NCI-H187 (cell line): Measurements from ENCODE around the gene CRYBG1.

Experiments
- DNase-seq, 2 experiments: peaks; one replicate each; lab custom pipeline; 2025; lab: John Stamatoyannopoulos, UW

CRYBG1 gene, protein sequence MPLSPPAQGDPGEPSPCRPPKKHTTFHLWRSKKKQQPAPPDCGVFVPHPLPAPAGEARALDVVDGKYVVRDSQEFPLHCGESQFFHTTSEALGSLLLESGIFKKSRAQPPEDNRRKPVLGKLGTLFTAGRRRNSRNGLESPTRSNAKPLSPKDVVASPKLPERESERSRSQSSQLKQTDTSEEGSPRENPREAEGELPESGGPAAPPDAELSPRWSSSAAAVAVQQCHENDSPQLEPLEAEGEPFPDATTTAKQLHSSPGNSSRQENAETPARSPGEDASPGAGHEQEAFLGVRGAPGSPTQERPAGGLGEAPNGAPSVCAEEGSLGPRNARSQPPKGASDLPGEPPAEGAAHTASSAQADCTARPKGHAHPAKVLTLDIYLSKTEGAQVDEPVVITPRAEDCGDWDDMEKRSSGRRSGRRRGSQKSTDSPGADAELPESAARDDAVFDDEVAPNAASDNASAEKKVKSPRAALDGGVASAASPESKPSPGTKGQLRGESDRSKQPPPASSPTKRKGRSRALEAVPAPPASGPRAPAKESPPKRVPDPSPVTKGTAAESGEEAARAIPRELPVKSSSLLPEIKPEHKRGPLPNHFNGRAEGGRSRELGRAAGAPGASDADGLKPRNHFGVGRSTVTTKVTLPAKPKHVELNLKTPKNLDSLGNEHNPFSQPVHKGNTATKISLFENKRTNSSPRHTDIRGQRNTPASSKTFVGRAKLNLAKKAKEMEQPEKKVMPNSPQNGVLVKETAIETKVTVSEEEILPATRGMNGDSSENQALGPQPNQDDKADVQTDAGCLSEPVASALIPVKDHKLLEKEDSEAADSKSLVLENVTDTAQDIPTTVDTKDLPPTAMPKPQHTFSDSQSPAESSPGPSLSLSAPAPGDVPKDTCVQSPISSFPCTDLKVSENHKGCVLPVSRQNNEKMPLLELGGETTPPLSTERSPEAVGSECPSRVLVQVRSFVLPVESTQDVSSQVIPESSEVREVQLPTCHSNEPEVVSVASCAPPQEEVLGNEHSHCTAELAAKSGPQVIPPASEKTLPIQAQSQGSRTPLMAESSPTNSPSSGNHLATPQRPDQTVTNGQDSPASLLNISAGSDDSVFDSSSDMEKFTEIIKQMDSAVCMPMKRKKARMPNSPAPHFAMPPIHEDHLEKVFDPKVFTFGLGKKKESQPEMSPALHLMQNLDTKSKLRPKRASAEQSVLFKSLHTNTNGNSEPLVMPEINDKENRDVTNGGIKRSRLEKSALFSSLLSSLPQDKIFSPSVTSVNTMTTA (N-terminal part only)

DNA sequence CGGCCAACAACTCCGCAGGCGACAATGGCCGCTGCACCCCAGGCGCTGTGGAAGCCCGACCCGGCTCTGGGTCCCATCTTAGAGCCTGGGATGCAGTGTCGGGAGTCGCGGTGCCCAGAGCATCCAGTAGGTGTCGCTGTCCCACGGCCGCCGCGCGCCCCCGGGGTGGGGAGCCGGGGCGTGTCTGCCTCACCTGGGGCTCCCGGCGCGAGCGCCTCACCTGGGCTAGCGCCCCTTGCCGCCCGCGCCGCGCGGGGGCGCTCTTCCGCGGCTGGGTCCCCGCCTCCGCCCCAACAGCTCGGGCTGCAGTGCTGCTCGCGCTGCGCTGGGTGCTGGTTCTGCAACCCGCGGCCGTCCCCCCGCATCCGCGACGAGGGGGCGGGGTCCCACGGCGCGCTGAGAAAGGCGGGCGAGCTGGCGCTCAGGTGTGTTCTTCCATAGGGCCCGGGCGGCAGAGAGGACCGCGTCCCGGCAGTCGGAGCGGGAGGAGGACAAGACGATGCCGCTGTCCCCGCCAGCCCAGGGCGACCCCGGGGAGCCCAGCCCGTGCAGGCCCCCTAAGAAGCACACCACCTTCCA is at the start of gene CRYBG1:
Gene CRYBG1 (plus strand): TSS at position 308 of the 579 bp plus-strand sequence. CDS start 192 bp downstream, at position 500.
- peak; percentile 61 to 65 for DNase-seq

DNA sequence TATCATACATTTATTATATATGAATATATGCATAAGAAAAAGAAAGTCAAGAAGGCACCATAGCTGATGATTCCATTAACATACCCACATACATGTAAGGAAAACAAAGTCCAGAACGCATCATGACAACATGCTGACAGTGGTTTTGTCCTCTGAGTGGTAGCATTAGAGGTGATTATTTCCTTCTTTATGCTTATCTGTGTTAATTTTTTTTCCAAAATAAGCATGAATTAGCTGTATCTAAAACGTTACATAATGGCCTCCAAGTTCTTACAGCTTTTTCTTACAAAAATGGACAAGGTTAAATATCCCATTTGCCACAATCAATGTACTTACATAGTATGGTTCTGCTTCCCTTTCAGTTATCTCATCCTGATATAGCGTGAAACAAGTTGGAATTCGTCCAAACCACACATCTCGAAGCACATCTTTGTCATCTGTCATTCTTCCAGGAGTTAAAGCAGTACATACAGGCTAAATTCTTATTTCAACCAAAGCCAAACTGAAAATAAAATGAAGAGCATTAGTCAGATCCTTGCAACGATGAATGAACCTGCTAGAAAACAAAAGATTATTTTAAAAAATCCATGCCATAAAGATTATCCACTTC is 44.6 kb upstream of the CRYBG1 start:
- peak in 1 of 2 experiments; percentile 16 for DNase-seq

DNA sequence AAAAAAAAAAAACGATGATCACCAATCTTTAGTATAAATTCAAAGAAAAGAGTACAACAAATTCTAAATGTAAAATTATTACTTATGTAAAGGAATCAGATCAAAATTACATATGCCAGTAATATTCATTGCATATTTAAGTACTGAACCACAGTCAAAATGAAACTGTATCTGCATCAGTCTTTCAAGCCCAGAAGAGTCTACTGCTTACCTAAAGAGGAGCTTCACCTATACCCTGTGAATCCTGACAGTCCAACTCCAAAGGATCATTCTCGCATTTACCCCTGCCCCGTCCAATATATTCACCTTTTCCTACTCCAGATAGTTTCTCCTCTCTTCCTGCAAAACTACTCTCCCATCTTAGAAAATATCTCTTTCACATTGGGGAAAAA is 44.1 kb upstream of the CRYBG1 start:
- DNase-seq: no peak

DNA sequence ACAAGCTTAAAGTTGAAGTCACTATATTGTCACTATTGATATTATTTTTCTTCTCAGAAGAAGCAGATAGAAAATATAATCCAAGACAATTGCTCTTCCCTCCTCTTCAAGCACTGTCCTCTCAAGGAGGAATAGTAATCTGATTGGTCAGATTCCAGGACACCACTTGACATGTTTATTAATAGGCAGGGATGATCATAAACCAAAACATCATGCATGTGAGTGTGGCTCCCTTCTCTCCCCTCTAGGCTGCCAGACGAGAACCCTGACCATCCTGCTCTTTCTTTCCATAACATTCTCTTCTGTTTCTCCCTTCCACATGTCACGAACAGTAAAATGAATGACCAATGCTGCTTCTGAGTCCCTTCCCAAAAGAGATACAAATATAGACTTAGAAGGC is 42.5 kb upstream of the CRYBG1 start:
- no peak for DNase-seq

DNA sequence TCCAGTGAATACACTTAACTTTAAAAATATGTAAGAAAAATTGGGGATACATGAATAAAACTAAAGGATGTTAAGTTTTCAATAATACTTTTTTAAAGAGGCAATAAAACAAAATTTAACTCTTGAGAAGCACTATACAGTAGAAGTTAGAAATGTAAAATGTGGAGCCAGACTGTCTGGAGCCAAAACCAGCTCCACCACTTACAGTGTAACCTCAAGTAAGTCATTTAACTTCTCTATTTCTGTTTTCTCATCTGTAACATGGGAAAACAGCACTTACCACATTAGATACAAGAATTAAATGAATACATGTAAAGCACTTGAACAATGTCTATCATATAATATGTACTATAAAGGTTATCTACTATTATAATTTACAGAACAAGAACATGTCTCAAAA is 41.7 kb upstream of the CRYBG1 start:
- no peak for DNase-seq

DNA sequence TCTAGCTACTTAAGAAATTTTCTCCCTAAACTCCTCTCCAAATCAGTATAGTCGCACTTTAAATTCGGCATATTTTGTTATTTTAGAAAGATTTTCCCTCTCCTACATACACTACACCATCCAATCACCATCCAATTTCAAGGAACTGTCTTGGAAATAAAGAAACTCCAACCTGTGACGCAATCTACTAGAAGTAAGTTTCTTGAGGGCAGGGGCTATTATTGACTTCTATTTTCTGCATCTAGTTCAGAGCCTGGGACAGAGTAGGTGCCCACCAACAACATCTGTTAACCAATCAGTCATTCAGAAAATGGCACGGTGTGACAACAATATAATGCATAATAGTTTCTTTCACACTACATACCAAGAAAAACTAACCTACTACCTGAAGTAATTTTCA is 38.6 kb upstream of the CRYBG1 start:
- DNase-seq: no peak

DNA sequence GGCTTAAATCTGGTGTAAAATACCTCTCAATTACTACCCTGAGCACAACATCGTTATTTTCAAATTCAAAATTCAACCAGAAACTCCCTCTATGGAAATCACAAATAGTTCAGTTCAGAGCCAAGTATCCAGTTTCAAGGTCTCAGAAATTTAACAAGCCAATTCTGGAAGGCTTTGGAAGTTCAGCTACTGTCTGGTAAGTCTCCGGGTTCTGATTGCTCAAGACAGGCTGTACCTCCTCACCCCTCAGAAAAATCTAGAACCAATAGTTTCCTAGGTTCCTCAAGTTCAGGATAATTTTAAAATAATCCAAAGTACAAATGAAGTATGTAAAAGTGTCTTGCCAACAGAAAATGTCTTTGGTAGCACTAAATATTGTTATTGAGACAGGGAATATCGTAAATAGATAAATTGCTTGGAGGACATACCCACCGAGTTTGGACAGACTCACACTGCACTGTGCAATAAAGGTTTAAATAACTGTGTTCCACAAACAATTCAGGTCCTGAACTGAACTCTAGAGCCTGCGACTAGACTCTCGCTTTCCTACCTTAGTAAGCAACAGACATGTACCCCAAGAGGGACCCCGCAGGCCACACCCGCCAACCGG is 35.7 kb upstream of the CRYBG1 start:
- no peak for DNase-seq

DNA sequence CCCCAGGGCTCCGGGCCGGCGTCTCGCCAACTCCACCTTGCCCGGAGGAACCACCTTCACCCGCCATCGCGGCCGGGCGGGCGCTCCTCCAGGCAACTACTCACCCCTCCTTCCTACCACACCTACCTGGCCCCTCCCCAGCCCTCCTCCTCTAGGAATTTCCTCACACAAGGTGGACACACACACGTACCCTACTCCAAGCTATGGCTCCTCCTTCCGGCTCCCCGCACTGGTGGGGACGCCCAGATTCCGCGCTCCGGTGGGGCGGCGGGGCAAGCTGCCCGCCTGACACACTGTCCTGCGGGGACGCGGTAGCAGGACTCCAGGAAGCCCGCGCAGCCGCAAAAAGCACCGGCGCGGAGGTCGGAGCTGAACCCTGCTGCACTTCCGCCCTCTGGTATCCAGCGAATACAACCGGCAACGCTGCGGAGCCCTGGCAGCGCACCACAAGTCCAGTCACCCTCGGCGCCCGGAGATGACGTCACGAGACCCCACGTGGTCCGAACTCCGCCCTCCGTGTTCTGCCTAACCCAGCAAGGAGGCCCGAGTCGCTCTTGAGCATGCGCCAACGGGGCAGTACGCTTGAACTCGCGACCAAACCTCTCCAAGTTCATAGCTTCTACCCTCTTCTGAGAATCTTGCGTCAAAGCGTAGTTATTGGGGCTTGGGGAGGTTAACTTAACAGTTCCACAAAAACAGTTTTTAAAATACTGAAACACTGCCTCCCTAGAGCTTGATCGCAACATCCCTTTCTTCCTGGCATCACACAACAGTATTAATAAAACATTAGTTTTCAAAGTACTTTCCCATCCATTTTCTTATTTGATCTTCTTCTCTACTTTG is 35.0 kb upstream of the CRYBG1 start, which contains the start of gene ATG5:
Gene ATG5 (minus strand): TSS at position 425 of the 843 bp plus-strand sequence. CDS start 9,552 bp downstream, outside the sequence.
- peak; percentile 94 to 95 for DNase-seq

DNA sequence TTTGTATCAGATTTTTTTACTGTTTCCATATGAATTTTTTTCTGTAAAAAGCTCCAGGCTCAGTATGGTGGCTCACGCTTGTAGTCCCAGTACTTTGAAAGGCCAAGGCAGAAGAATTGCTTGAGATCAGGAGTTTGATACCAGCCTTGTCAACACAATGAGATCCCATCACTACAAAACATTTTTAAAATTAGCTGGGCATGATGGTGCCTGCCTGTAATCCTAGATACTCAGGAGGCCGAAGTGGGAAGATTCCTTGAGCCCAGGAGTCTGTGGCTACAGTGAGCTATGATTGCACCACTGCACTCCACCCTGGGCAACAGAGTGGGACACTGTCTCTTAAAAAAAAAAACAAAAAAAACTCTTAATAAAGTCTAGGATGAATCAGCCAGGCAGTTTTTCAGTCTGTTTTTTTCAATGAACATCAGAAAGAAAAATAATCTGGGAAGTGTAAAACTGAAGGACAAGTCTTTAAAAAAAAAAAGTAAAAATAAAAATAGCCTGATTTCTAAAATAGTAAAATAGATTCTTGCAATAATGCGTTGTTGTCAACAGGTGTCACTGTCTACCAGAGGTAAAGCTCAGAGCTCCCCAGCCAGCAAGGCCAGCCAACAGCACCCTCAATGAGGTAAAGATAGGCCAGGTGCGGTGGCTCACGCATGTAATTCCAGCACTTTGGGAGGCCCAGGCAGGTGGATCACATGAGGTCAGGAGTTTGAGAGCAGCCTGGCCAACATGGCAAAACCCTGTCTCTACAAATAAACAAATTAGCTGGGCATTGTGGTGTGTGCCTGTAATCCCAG is 25.7 kb upstream of the CRYBG1 start:
- peak in 1 of 2 experiments; percentile 5 for DNase-seq

DNA sequence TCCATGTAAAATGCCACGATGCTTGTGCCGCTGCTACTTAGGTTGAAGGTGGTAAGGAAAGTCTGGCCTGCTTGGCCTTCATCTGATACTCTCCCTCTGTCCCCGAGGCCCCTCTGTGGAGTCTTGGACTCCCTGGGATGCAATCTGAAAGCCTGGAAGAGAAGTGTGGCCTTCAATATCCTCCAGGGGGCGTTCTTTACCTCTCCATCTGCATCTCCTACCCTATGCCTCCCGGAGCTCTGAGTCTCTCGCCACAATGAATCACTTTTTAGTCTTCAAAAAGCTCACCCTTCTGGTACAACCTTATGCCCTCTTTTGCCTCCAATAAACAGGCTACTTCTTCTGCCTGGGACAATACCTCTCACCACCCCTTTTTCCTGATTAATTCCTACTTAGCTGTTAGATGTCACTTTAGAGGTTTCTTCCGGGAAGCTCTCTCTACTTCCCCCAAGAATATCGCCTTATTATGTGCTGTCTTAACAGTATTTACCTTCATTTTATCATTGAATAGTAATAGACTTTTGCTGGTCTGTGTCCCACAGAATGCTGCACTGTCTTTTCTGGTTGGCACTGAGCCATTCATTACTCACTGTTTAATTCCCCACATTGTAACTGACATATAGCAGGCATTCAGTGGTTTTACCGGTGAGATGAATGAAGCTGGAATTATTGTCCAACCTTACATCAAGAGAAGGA is 21.0 kb upstream of the CRYBG1 start:
- DNase-seq: peak; percentile 2 to 5

DNA sequence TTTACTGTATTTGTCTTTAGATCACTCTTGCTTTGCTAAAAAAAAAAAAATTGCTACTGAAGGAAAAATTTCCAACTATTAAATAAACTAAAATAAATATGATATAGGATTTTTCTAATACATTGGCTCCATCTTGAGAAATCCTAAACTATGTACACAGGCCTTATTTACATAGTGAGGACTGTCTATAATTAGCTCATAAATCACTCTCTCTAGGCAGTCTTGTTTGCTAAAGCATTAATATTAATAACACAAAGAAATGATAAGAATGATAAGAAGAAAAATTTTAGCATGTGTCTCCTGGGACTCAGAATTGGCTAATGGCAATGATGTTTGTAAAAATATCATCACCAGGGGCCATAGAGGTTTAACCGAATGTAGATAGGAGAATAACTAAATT is 13.3 kb upstream of the CRYBG1 start:
- no peak for DNase-seq

DNA sequence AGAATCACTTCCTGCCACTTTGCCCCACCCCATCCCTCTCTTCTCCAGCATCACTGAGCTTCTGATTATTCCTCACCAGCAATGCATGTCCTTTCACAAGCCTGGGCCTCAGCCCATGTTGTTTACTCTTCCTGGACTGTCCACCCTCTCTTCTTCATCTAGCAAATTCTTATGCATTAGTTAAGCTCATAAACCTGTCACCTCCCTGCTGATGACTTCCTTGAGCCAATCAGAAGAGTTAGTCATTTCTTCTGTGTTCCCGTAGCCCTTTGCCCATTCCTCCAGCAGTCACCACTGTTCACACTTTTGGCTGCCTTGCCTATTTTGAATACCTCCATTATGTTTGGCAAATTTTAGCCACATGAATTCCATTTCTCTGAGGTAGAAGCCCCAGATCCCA is 4.1 kb upstream of the CRYBG1 start:
- DNase-seq: no peak

DNA sequence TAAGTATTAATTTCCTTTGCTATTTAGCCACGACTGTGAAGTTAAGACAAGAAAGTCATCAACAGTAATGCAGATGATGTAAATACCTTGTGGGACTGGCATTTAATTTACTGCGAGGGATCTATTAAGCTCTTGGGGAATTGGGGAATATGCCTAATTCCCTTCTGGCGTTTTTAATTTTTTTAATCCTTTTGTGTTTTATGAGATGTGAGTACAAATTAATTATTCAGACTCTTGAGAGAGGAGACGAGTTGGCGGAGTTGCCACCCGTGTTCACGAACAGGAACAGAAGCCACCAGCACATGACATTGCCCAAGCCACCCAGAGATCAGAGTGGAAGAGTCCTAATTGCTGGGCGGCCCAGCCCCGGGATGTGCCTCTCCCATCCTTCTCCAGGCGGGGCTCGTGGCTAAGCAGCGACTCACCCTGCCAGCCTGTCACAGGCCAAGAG is 533 bp upstream of the CRYBG1 start:
- no peak for DNase-seq

DNA sequence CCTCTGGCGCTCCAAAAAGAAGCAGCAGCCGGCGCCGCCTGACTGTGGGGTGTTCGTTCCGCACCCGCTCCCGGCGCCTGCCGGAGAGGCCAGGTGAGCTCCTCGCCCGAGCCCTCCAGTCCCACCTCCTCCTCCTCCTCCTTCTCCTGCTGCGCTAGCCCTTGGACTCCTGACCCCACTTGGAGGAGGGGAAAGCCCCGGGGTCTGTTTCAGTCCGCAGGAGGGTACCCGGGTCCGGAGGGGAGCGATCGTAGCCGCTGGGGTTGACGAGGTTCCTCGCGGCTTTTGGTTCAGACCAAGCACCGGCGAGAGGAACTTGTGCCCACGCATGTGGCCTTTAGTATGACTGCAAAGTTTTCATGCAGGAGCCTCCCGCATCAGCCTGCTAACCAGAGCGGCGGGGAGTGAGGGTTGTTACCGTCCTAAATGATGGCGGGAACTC is 493 bp downstream of the CRYBG1 start:
- DNase-seq: no peak

DNA sequence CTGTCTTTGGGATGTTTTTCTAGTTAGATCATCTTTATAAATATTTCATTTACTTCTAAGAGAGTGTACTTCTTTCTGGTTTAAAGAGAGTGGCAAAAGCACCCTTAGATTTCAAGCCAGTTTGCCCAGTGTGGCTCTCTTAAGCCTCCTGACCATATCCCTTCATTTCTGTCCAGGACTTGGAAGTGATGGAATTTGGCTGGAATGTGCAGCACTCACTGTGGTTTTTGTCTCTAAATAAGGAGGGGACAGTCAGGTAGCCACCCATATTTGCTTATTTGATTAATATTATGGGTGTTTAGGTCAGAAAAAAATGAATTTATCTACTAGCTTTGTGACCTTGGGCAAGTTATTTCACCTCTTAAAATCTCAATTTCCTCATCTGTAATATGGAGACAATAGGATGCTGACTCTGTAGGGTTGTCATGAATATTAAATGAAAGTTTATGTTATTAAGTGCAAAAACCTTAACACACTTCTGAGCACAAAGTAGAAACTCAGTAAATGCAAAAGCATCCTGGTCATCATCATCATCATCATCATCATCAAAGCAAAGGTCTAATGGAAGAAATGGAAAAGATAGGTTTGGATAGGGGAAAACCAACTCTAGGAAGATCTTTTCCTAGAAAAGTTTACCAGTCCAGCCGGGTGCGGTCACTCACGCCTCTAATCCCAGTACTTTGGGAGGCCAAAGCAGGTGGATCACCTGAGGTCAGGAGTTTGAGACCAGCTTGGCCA is 3.1 kb downstream of the CRYBG1 start:
- no peak for DNase-seq

DNA sequence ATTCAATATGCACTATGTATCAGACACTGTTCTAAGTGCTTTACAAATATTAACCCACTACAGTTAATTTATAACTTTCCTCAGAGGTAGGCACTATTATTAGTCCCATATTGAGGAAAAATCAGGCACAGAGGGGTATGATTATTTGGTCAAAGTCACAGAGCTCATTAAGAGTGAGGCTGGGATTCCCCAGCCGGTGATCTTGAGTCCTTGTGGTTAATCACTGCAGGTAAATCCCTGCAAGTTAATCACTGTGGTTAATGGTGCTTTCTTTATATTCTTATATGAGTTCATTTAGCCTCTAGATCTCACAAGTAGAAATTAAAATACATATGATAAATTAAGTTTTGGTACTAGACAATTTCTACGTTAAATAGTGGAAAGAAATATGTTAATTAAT is 9.2 kb downstream of the CRYBG1 start:
- no peak for DNase-seq

DNA sequence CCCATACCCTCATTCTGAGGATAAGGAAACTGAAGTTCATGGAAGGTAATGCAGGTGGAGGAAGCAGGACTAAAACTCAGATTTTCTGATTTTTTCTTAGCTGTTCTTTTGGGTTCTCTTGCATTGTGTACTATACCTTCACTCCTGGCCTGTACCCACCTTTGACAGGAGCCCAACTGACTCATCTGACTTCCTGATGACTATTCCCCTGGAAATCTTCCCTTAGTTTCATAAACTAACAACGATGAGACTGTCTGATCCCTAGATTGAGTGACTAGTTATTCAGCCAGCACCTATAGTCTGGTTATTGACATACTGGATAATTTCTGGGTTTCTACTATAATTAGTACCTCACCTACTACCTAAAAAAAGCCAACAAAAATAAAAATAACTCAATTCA is 10.1 kb downstream of the CRYBG1 start:
- no peak for DNase-seq
